Lower leg skin (tissue), 4 donors: ENCODE data around the gene OR52R1. TPM values are rescaled to one million over a fixed set of nuclear protein-coding genes. Genes with fewer than 3 reads are reported as not detected.

Experiments
- DNase-seq, 2 donors: peaks; one replicate each; pipeline ENCODE4 v3.0.0-alpha.2; 2019; ENCODE audit warnings: low spot score in 2 of 2
- H3K4me3 ChIP-seq: fragments of 200-600 bp; sonication (generic); 2 replicates; pipeline ENCODE4 v1.5.1; 2017; ENCODE audit warnings: mild to moderate bottlenecking, low read depth; ENCODE audit not compliant: poor library complexity, severe bottlenecking
- CTCF ChIP-seq, 3 donors: fragments of 450-650 bp; IDR thresholded peaks; one replicate each; pipeline ENCODE4 v1.5.1; 2016; ENCODE audit warnings: antibody characterized with exemption in 3 of 3, mild to moderate bottlenecking in 3 of 3, moderate library complexity in 2 of 3
- POLR2A ChIP-seq, 2 donors: fragments of 450-650 bp; IDR thresholded peaks; one replicate each; pipeline ENCODE4 v1.6.1; 2016 to 2017; ENCODE audit warnings: antibody characterized with exemption in 2 of 2, mild to moderate bottlenecking in 1 of 2, moderate library complexity in 1 of 2
- WGBS, 2 donors: methylation state at CpG; one replicate each; pipeline ENCODE4 v1.1.5; 2018; 5-methylcytosine and 5-hydroxymethylcytosine counted together
- intact Hi-C: fragments of 100-400 bp; cut with DNase I; formaldehyde crosslinking; loops from one replicate; pipeline ENCODE4 v1.15.0; 2023; ENCODE audit warnings: low total_unique reads
- total RNA-seq, 4 donors: library from RNA; depleted of rRNA; stranded (reverse); fragments of >200 nt; gene quantifications; one replicate each; pipeline ENCODE4 v1.1.0, GENCODE V29; 2016

OR52R1 gene
- total RNA-seq, 4 donors from 2014 or later, result not detected

- WGBS, 2 donors, result 83 to 87% methylated on average over 6 of the region's 6 CpGs
- no peak for DNase-seq
- TF ChIP-seq CTCF (IDR thresholded peaks at IDR 0.05) (no peak), POLR2A (IDR thresholded peaks at IDR 0.05) (no peak)
- intact Hi-C loops, result no loop called here
- no peak overlapping the region for H3K4me3 ChIP-seq
These were observed 37.6 kb downstream of the OR52R1 start for GRCh38 chr11:4766420-4767043.

GRCh38 chr11:4763096-4763495, 41.1 kb downstream of the OR52R1 start:
- no peak for TF ChIP-seq POLR2A (IDR thresholded peaks at IDR 0.05)
- no peak for TF ChIP-seq CTCF (IDR thresholded peaks at IDR 0.05)
- no peak for DNase-seq
- WGBS, 2 donors, result 75 to 80% methylated on average over 2 of the region's 2 CpGs
- H3K4me3 ChIP-seq, result no peak overlapping the region
- intact Hi-C loops, result loop anchor here (2.0 kb wide), 1 partner anchor 18 kb away; no protein-coding TSS in a partner anchor

Other genes starting within 250 kb of the OR52R1 start
- gene OR52I2, start 222.6 kb downstream of the OR52R1 start, total RNA-seq, result not detected
- gene OR52I1, start 210.3 kb downstream of the OR52R1 start, total RNA-seq, result not detected
- 10 to 100 TPM in 1 of 4 donors, 1 to 10 TPM in 3; 7.3 to 12.5 (median 8.9) TPM for gene TRIM68, start 196.1 kb downstream of the OR52R1 start, total RNA-seq
- not detected for gene OR51D1, start 166.9 kb downstream of the OR52R1 start, total RNA-seq
- under 1 TPM; 0.11 to 0.39 (median 0.21) TPM for gene OR51E1, start 160.4 kb downstream of the OR52R1 start, total RNA-seq
- under 1 TPM in 2 of 4 donors, not detected in 2; 0.10 to 0.30 TPM for gene OR51E2, start 106.5 kb downstream of the OR52R1 start, total RNA-seq
- not detected for gene MMP26, start 99.6 kb downstream of the OR52R1 start, total RNA-seq
- not detected for gene OR51F1, start 34.4 kb downstream of the OR52R1 start, total RNA-seq
- gene OR51F2, start 16.9 kb upstream of the OR52R1 start, total RNA-seq, result not detected
- not detected for gene OR51S1, start 44.8 kb upstream of the OR52R1 start, total RNA-seq
- not detected for gene OR51T1, start 77.5 kb upstream of the OR52R1 start, total RNA-seq
- gene OR51A7, start 99.4 kb upstream of the OR52R1 start, total RNA-seq, result not detected
- not detected for gene OR51G2, start 115.0 kb upstream of the OR52R1 start, total RNA-seq
- gene OR51G1, start 120.0 kb upstream of the OR52R1 start, total RNA-seq, result not detected
- not detected for gene OR51A4, start 143.2 kb upstream of the OR52R1 start, total RNA-seq
- not detected for gene OR51A2, start 151.3 kb upstream of the OR52R1 start, total RNA-seq
- gene OR51L1, start 190.5 kb upstream of the OR52R1 start, total RNA-seq, result not detected
- not detected for gene OR52J3, start 242.1 kb upstream of the OR52R1 start, total RNA-seq